Progenitor cell of endocrine pancreas (in vitro differentiated cells): ENCODE measurements around the gene LCMT2. TPM values are rescaled to one million over a fixed set of nuclear protein-coding genes. Genes with fewer than 3 reads are reported as not detected.

ENCODE experiments used
- DNase-seq: peaks from one replicate; pipeline ENCODE4 v3.0.0; 2021; ENCODE audit warnings: low spot score; ENCODE audit not compliant: unreplicated experiment
- H3K27ac Mint-ChIP-seq: 2 replicates; pipeline ENCODE4 v1.8.0; 2021; ENCODE audit warnings: mild to moderate bottlenecking, moderate library complexity, mixed read lengths
- H3K27me3 Mint-ChIP-seq: 2 replicates; pipeline ENCODE4 v1.8.0; 2021; ENCODE audit warnings: mixed read lengths
- H3K36me3 Mint-ChIP-seq: 2 replicates; pipeline ENCODE4 v1.8.0; 2022; ENCODE audit warnings: mixed read lengths; ENCODE audit not compliant: insufficient read depth
- H3K4me1 Mint-ChIP-seq: 2 replicates; pipeline ENCODE4 v1.8.0; 2021; ENCODE audit warnings: low read depth, mixed read lengths
- H3K4me3 Mint-ChIP-seq: 2 replicates; pipeline ENCODE4 v1.8.0; 2021; ENCODE audit warnings: low read depth, mild to moderate bottlenecking, moderate library complexity, mixed read lengths
- H3K9me3 Mint-ChIP-seq: 2 replicates; pipeline ENCODE4 v1.8.0; 2021; ENCODE audit warnings: low read depth, mixed read lengths
- CTCF ChIP-seq: fragments of 200-600 bp; sonication (generic); IDR thresholded peaks from one replicate; pipeline ENCODE4 v1.5.0; 2021; ENCODE audit warnings: antibody characterized with exemption, mild to moderate bottlenecking; ENCODE audit not compliant: unreplicated experiment
- total RNA-seq: library from RNA; stranded (reverse); gene quantifications from 2 replicates; pipeline ENCODE4 v1.2.1, GENCODE V29; 2021

Gene LCMT2
- total RNA-seq, 1 donor from 2014 or later, result 11.5 TPM

GRCh38 chr15:43370310-43370974, 40.1 kb upstream of the LCMT2 start:
- peak overlapping the region; percentile 97 for H3K4me3 Mint-ChIP-seq

GRCh38 chr15:43361313-43361903, 31.0 kb upstream of the LCMT2 start:
- H3K27ac Mint-ChIP-seq, result peak overlapping the region; percentile 8
- DNase-seq, result no peak
- H3K9me3 Mint-ChIP-seq, result peaks cover 58% of the 10 kb centered on the region
- no peaks in the 10 kb centered on the region for H3K27me3 Mint-ChIP-seq
- peaks cover 84% of the 10 kb centered on the region for H3K36me3 Mint-ChIP-seq
- H3K4me3 Mint-ChIP-seq, result no peak overlapping the region
- H3K4me1 Mint-ChIP-seq, result no peaks in the 10 kb centered on the region
- TF ChIP-seq CTCF, result no peak

More at GRCh38 chr15:43370310-43370974, 40.1 kb upstream of the LCMT2 start:
- peak; percentile 11 for DNase-seq
- H3K27me3 Mint-ChIP-seq, result no peaks in the 10 kb centered on the region
- H3K4me1 Mint-ChIP-seq, result peaks cover 33% of the 10 kb centered on the region
- peaks cover 44% of the 10 kb centered on the region for H3K36me3 Mint-ChIP-seq
- TF ChIP-seq CTCF, result no peak
- peaks cover 19% of the 10 kb centered on the region for H3K9me3 Mint-ChIP-seq
- H3K27ac Mint-ChIP-seq, result peak overlapping the region; percentile 92

- Mint-ChIP-seq H3K9me3 (peaks cover 54% of the 10 kb centered on the region), H3K4me3 (no peak overlapping the region), H3K36me3 (peaks cover 83% of the 10 kb centered on the region), H3K27me3 (no peaks in the 10 kb centered on the region), H3K4me1 (no peaks in the 10 kb centered on the region), H3K27ac (no peak overlapping the region)
- no peak for TF ChIP-seq CTCF
- no peak for DNase-seq
Observed at GRCh38 chr15:43360821-43361220, 30.4 kb upstream of the LCMT2 start.

- Mint-ChIP-seq H3K4me3 (no peak overlapping the region), H3K27ac (no peak overlapping the region), H3K4me1 (no peaks in the 10 kb centered on the region), H3K36me3 (peaks cover 10% of the 10 kb centered on the region), H3K27me3 (no peaks in the 10 kb centered on the region), H3K9me3 (peaks cover under 1% of the 10 kb centered on the region)
- no peak for DNase-seq
- TF ChIP-seq CTCF, result no peak
Observed at GRCh38 chr15:43352693-43353382, 22.5 kb upstream of the LCMT2 start.

- Mint-ChIP-seq H3K4me3 (no peak overlapping the region), H3K36me3 (peaks cover 5% of the 10 kb centered on the region), H3K9me3 (no peaks in the 10 kb centered on the region), H3K27ac (no peak overlapping the region), H3K27me3 (no peaks in the 10 kb centered on the region), H3K4me1 (no peaks in the 10 kb centered on the region)
- DNase-seq, result no peak
- no peak for TF ChIP-seq CTCF
Observed at GRCh38 chr15:43347114-43347513, 16.7 kb upstream of the LCMT2 start.
